Aorta (tissue), 5 donors: ENCODE results near the gene SLC35B2. TPM values are rescaled to one million over a fixed set of nuclear protein-coding genes. Genes with fewer than 3 reads are reported as not detected.

Experiments used
- ATAC-seq: fragments of 200-7000 bp; cut with Tn5 transposase; one replicate; pipeline ENCODE4 v1.9.1; 2022; ENCODE audit warnings: moderate library complexity; ENCODE audit not compliant: low FRiP score
- DNase-seq, 2 donors: peaks; one replicate each; pipeline ENCODE4 v3.0.0-alpha.2; 2020
- H3K27ac ChIP-seq, 2 donors: one replicate each; pipeline ENCODE4 v1.5.1; 2013; ENCODE audit warnings: low read length in 2 of 2, mild to moderate bottlenecking in 2 of 2, moderate library complexity in 2 of 2, control low read depth in 1 of 2, inconsistent platforms in 1 of 2, low read depth in 1 of 2
- H3K27me3 ChIP-seq, 2 donors: one replicate each; pipeline ENCODE4 v1.6.1; 2013; ENCODE audit warnings: control low read depth in 1 of 2, low read length in 1 of 2, mild to moderate bottlenecking in 1 of 2, moderate library complexity in 1 of 2; ENCODE audit not compliant: insufficient read depth in 2 of 2, control insufficient read depth in 1 of 2
- H3K36me3 ChIP-seq, 2 donors: one replicate each; pipeline ENCODE4 v1.6.1; 2013; ENCODE audit warnings: control low read depth in 1 of 2, low read length in 1 of 2, mild to moderate bottlenecking in 1 of 2; ENCODE audit not compliant: insufficient read depth in 2 of 2, control insufficient read depth in 1 of 2
- H3K4me1 ChIP-seq, 2 donors: one replicate each; pipeline ENCODE4 v1.6.1; 2013; ENCODE audit warnings: low read length in 2 of 2, control low read depth in 1 of 2, mild to moderate bottlenecking in 1 of 2, moderate library complexity in 1 of 2; ENCODE audit not compliant: insufficient read depth in 2 of 2, control insufficient read depth in 1 of 2
- H3K4me3 ChIP-seq, 2 donors: one replicate each; pipeline ENCODE4 v1.5.1; 2013; ENCODE audit warnings: low read length in 2 of 2, control low read depth in 1 of 2, mild to moderate bottlenecking in 1 of 2
- H3K9me3 ChIP-seq: one replicate; pipeline ENCODE4 v1.6.1; 2013; ENCODE audit warnings: mild to moderate bottlenecking, low read length; ENCODE audit not compliant: control insufficient read depth
- WGBS, 2 donors: extraction: QIAGEN DNeasy Blood & Tissue Kit; methylation state at CpG; one replicate each; pipeline ENCODE4 v1.1.7; 2013; 5-methylcytosine and 5-hydroxymethylcytosine counted together
- intact Hi-C, 2 donors: fragments of 100-400 bp; cut with DNase I; formaldehyde crosslinking; loops; one replicate each; pipeline versions ENCODE4 v1.14.2 to v1.15.0; 2022
- polyA plus RNA-seq, 2 donors: library from polyadenylated mRNA; stranded (reverse); fragments of 200-250 nt; gene quantifications; one replicate each; pipeline ENCODE4 v1.2.3, GENCODE V29; 2013
- total RNA-seq, 2 donors: library from RNA; stranded (reverse); fragmentation: NEBNext Ultra II Directional; extraction: Animal tissue kit (Norgen Biotek cat#: 25700); gene quantifications; one replicate each; pipeline ENCODE4 v1.2.1, GENCODE V29; 2021
- donor health status: healthy with polysubstance abuse.
- donor health status: Bipolar disorder and iron deficiency.
- donor health status: DM: no; HTN: no; CAD: no.
- donor health status: DM: no; HTN: no; CAD: no.
- donor health status: DM: yes; HTN: yes; CAD: no.

Gene SLC35B2
- total and polyA plus RNA-seq, 4 donors = 10.6 to 27.7 (median 24.7) TPM

DNA sequence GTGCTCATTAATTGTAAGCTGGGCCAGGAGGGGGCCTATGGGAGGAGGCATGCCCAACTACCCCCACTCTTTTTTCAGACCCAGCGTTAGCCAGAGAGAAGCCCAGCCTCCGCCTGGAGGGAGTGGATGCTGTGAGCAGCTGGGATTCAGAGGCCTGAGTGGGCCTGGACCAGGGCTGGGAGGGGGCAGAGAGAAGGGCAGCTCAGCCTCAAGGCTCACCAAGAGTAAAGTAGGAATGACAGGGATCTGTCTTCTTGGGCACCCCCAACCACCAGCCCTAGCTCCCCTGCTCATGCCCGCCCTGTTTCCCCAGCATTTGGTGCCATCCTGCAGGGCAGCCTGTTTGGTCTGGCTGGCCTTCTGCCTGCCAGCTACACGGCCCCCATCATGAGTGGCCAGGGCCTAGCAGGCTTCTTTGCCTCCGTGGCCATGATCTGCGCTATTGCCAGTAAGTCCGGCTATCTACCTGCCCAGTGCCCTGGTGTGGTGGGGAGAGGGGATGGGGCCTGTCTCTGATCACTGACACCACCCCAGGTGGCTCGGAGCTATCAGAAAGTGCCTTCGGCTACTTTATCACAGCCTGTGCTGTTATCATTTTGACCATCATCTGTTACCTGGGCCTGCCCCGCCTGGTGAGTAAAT lies 27.2 kb downstream of the SLC35B2 start:
- Histone ChIP-seq H3K4me3 (no peak overlapping the region), H3K27ac (no peak overlapping the region), H3K4me1 (no peaks in the 10 kb centered on the region), H3K9me3 (no peaks in the 10 kb centered on the region), H3K27me3 (no peaks in the 10 kb centered on the region), H3K36me3 (peaks cover 0 to 3% of the 10 kb centered on the region in 2 donors)
- intact Hi-C loops = no loop called here
- peak in 1 of 2 donors; percentile 69 for DNase-seq
- WGBS, 2 donors = 88 to 89% methylated on average over 10 of the region's 10 CpGs
- ATAC-seq = no peak

DNA sequence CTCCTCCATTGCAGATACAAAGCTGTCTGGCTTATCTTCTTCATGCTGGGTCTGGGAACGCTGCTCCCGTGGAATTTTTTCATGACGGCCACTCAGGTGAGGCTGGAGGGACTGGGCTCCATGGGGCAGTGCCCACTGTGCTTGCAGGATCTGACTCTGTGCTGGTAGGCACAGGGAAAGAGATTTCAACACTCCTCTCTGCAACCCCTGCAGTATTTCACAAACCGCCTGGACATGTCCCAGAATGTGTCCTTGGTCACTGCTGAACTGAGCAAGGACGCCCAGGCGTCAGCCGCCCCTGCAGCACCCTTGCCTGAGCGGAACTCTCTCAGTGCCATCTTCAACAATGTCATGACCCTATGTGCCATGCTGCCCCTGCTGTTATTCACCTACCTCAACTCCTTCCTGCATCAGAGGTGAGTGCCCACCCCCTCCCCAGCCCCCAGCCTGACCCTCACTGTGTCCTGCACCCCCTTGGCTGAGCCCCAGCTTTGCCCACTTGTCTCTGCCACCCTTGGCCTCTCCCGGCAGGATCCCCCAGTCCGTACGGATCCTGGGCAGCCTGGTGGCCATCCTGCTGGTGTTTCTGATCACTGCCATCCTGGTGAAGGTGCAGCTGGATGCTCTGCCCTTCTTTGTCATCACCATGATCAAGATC lies 27.8 kb downstream of the SLC35B2 start:
- H3K4me1 ChIP-seq = no peaks in the 10 kb centered on the region
- intact Hi-C loops = no loop called here
- no peak overlapping the region for H3K4me3 ChIP-seq
- WGBS, 2 donors = 87 to 89% methylated on average over 11 of the region's 11 CpGs
- peak in 1 of 2 donors; percentile 59 for DNase-seq
- ATAC-seq = no peak
- H3K9me3 ChIP-seq = no peaks in the 10 kb centered on the region
- H3K27ac ChIP-seq = no peak overlapping the region
- no peaks in the 10 kb centered on the region for H3K27me3 ChIP-seq
- peaks cover 0 to 3% of the 10 kb centered on the region in 2 donors for H3K36me3 ChIP-seq

DNA sequence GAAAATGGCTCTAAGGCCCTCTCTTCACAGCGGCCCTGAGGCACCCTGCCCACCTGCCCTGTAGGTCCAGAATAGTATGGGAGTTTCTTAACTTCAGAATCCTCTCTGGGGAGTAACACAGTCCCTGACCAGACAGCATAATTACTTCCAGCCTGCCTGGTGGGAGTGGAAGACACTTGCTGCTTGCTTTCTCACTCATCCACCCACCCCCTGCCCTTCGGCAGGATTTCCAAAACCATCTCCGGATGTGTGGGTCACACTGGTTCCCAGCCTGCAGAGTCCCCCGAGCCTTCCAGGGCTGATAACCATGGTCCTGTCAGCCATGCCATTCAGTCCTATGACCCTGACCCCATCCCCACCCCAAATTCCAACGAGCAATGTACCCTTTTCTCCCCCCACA lies 28.5 kb downstream of the SLC35B2 start:
- DNase-seq = peak in 1 of 2 donors; percentile 43
- Histone ChIP-seq H3K4me1 (no peaks in the 10 kb centered on the region), H3K9me3 (no peaks in the 10 kb centered on the region), H3K27me3 (no peaks in the 10 kb centered on the region), H3K4me3 (no peak overlapping the region), H3K36me3 (peaks cover 0 to 3% of the 10 kb centered on the region in 2 donors), H3K27ac (no peak overlapping the region)
- 79 to 81% methylated on average over 5 of the region's 5 CpGs for WGBS, 2 donors
- intact Hi-C loops = no loop called here
- ATAC-seq = no peak

DNA sequence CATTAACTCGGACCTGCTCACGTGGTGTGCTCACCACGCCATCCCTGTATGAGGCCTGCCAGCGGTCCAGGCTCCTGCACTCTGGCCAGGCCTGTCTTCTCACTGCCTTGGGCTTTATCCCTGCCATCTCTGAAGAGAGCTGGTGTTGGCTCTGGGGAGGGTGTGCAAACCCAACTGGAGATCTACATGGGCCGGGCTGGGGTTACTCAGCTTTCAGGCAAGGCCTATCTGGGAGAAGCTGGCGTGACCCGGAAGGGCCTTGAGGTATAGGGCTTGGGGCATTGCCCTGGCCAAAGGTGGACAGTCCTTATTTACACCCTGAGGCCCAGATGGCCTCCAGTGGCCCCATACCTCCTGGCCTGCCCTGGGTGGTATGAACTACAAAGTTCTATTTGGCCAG lies 28.9 kb downstream of the SLC35B2 start:
- no peak for ATAC-seq
- Histone ChIP-seq H3K4me3 (no peak overlapping the region), H3K27me3 (no peaks in the 10 kb centered on the region), H3K36me3 (peaks cover 0 to 3% of the 10 kb centered on the region in 2 donors), H3K9me3 (no peaks in the 10 kb centered on the region), H3K4me1 (no peaks in the 10 kb centered on the region), H3K27ac (no peak overlapping the region)
- intact Hi-C loops = no loop called here
- 83 to 85% methylated on average over 7 of the region's 7 CpGs for WGBS, 2 donors
- DNase-seq = peak in 1 of 2 donors; percentile 65

DNA sequence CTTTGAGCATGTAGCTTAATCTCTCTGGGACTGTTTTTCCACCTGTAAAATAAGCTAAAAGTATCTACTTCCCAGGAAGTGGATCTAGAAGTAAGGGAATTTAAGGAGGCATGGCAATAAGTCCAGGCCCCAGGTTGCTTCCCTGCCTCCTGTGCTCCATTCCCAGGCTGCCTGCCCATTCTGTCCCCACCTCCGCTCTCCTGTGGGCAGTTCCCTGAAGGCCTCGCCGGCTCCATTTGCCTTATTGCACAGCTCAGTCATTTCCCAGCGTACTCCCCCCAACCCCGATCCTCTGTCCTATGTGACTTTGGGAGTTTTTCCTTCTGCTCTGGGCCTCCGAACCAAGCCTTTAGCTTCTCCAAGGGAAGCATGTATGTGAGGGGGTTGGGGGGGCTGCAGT lies 29.3 kb downstream of the SLC35B2 start:
- intact Hi-C loops = no loop called here
- no peak for ATAC-seq
- H3K4me1 ChIP-seq = no peaks in the 10 kb centered on the region

DNA sequence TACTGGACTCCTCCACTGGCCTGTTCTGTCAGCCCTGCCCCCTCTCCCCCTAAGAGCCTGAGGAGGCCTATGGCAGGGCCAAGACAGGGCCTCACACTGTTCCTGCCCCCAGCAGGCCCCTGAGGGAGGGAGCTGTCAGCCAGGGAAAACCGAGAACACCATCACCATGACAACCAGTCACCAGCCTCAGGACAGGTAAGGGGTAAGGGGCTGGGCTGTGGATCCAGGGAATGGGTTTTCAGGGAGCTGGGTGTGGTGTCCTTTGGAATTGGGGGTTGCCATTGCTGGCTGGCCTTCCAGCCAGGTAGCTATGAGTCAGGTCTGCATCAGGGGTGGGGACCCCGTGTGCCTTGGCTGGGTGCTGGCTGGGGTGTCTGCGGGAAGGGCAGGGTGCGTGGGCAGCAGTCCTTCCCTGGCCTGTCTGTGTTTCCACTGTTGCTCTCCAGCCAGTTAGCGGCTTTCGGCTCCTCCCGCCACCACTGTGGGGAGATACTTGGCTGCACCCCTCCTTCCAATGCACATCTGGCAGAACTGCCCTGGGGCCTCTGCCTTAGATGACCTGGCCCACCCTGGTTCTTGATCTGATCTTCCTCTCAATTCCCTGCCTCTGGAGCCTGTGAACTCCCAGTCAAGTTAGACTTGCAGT lies 30.1 kb downstream of the SLC35B2 start:
- H3K9me3 ChIP-seq = no peaks in the 10 kb centered on the region
- DNase-seq = no peak
- intact Hi-C loops = no loop called here
- 6 to 16% methylated on average over 7 of the region's 7 CpGs for WGBS, 2 donors
- H3K27me3 ChIP-seq = no peaks in the 10 kb centered on the region
- no peaks in the 10 kb centered on the region for H3K4me1 ChIP-seq
- no peak for ATAC-seq
- H3K27ac ChIP-seq = no peak overlapping the region
- H3K4me3 ChIP-seq = no peak overlapping the region
- H3K36me3 ChIP-seq = peaks cover 0 to 3% of the 10 kb centered on the region in 2 donors

More for the DNA sequence above, 29.3 kb downstream of the SLC35B2 start:
- 76 to 86% methylated on average over 6 of the region's 6 CpGs for WGBS, 2 donors
- no peak overlapping the region for H3K27ac ChIP-seq
- H3K36me3 ChIP-seq = peaks cover 0 to 3% of the 10 kb centered on the region in 2 donors
- no peak for DNase-seq
- H3K27me3 ChIP-seq = no peaks in the 10 kb centered on the region
- no peak overlapping the region for H3K4me3 ChIP-seq
- H3K9me3 ChIP-seq = no peaks in the 10 kb centered on the region

DNA sequence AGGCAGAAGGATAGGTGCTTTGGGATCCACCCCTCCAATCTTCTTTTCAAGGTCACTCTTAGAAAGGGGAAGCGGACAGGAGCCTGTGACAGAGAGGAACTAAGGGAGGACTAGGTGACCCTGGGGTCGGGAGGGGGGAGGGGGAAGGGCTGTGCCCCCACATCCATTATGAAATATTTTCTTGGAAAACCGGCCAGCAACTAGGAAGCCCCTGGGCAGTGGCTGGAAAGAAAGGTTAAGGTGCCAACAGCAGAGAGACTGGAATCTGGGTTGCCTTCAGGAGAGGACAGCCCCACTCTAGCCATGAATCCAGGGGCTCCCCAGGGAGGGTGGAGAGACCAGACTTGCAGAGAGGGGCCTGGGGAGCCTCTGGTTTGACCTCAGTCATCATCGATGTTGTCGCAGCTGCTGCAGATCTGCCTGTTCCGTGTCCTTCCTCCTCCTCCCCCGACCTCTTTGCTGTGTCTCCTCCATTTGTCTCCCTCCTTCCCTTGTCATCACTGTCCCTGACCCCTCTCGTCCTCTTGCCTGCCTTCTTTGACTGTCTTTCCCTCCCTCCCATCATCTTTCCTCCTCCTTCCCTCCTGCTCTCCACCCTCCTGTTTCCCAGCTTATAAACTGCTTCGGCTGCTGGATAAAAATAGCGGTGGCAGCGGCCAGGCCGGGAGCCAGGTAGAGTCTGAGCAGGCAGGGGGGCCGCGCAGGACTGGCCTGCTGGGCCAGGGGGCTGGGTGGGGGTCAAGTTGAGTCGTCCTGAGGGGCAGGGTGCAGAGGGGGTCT lies 30.8 kb downstream of the SLC35B2 start:
- Histone ChIP-seq H3K4me3 (no peak overlapping the region), H3K36me3 (peaks cover 0 to 3% of the 10 kb centered on the region in 2 donors), H3K27me3 (no peaks in the 10 kb centered on the region), H3K27ac (peak overlapping the region in 1 of 2 donors; percentile 19), H3K9me3 (no peaks in the 10 kb centered on the region), H3K4me1 (no peaks in the 10 kb centered on the region)
- intact Hi-C loops = no loop called here
- ATAC-seq = no peak
- DNase-seq = peak in 1 of 2 donors; percentile 81
- 11 to 16% methylated on average over 15 of the region's 15 CpGs for WGBS, 2 donors

DNA sequence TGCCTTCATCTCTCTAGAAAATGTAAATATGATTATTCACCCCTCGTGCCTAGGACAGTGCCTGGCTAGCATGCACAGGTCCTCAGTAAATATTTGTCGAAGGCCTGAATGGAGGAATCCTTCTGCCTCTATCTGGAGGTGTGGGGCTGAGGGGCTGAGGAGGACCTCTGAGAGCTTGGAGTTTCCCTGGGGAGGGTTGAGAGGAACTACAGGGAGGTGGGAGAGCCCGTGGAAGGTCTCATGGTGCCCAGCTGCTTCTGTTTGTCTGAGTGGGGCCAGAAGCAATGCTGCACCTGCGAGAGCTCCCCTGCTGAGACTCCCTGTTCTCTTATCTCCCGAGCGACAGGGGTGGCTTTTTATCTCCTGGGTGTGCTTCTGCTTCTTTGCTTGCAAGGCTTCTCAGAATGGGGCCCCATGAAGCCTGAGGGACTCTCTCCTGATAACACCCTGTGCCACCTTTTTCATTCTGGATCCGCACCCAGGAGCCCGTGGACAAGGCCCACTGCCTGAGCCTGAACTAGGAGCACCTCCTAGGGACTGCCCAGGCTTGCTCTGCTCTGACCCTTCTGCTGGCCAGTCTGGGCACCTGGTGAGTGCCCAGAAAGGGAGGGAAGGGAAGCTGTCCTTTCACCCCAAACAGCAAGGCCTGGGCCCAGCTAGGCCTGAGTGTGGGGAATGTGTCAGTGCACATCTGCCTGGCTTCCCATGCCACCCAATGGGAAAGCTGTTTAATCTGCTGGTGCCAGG lies 31.6 kb downstream of the SLC35B2 start:
- peak in 1 of 2 donors; percentile 59 for DNase-seq
- Histone ChIP-seq H3K27ac (no peak overlapping the region), H3K4me1 (no peaks in the 10 kb centered on the region), H3K27me3 (no peaks in the 10 kb centered on the region), H3K36me3 (peaks cover 0 to 3% of the 10 kb centered on the region in 2 donors), H3K4me3 (no peak overlapping the region), H3K9me3 (no peaks in the 10 kb centered on the region)
- intact Hi-C loops = no loop called here
- 72 to 73% methylated on average over 8 of the region's 8 CpGs for WGBS, 2 donors
- ATAC-seq = no peak
